Lower lobe of right lung (tissue), 2 donors: ENCODE data around the gene DIP2C. TPM values are rescaled to one million over a fixed set of nuclear protein-coding genes. Genes with fewer than 3 reads are reported as not detected.

Experiments used
- ATAC-seq, 2 donors: fragments of 200-7000 bp; cut with Tn5 transposase; one replicate each; pipeline ENCODE4 v1.9.1; 2020 to 2022; ENCODE audit warnings: mild to moderate bottlenecking in 2 of 2, moderate library complexity in 2 of 2
- DNase-seq: peaks from one replicate; pipeline ENCODE4 v3.0.0-alpha.2; 2020
- H3K27ac ChIP-seq: fragments of 200-600 bp; one replicate; pipeline ENCODE4 v1.8.0; 2022
- H3K27me3 ChIP-seq: fragments of 200-600 bp; one replicate; pipeline ENCODE4 v1.8.0; 2022; ENCODE audit warnings: low read depth
- H3K36me3 ChIP-seq: fragments of 200-600 bp; one replicate; pipeline ENCODE4 v1.8.0; 2022; ENCODE audit warnings: mild to moderate bottlenecking
- H3K4me1 ChIP-seq: fragments of 200-600 bp; one replicate; pipeline ENCODE4 v1.8.0; 2022
- H3K4me3 ChIP-seq: fragments of 200-600 bp; one replicate; pipeline ENCODE4 v1.8.0; 2022; ENCODE audit warnings: mild to moderate bottlenecking
- H3K9me3 ChIP-seq: fragments of 200-600 bp; one replicate; pipeline ENCODE4 v1.8.0; 2022
- intact Hi-C: fragments of 100-400 bp; cut with DNase I; formaldehyde crosslinking; loops from one replicate; pipeline ENCODE4 v1.11.0; 2022
- total RNA-seq: library from RNA; stranded (reverse); fragmentation: NEBNext Ultra II Directional; extraction: Animal tissue kit (Norgen Biotek cat#: 25700); gene quantifications from one replicate; pipeline ENCODE4 v1.2.1, GENCODE V29; 2021
- TF ChIP-seq, protein P1 (sequence below): fragments of 200-600 bp; IDR thresholded peaks from one replicate; pipeline ENCODE4 v1.8.0; 2022; ENCODE audit warnings: antibody characterized with exemption, mild to moderate bottlenecking
- donor health status: DM: no; HTN: yes; CAD: no; lungs with severe emphysema.

DIP2C gene
- total RNA-seq, 1 donor from 2014 or later, result 15.1 TPM

DNA sequence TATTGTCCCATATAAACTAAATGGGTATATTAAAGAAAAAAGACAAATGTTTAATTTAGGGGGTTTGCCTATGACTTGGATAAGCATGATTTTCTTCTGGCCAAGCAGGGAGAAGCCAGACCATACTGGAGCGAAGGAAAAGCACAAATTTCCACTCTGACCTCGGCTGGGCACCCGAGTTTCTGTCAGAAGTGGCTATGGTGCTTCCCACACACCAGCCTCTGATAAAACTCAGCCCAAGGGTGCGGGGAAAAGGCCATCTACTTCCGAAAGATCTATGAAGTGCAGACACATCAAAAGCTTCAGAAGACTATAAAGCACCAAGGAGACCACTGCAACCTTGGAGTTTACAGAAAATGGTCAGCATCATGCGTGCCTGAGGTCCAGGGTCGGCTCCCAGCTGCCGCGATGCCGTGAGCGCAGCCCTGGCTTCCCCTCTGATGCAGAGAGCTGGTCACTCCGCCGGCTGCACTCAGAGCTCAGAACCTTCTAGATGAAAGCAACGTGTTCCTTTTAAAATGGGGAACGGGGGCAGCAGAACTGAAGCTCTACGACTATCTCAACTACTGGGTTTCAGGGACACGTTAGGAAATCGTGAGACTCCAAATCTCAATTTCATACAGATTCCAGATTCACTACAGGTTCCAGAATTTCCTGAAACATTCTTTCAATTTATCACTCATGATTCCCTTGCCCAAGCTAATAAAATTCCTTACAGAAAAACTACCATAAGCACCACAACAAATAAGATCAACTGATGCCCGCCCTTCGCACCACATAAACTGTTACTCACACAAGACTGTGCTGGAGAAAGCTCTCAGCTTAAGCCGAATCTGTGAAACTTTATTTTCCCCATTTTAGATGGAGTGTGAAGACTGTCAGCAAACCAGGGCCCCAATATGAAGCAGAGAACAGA is 84.5 kb downstream of the DIP2C start:
- intact Hi-C loops, result no loop called here
- H3K4me3 ChIP-seq, result no peak overlapping the region
- no peaks in the 10 kb centered on the region for H3K9me3 ChIP-seq
- H3K27me3 ChIP-seq, result no peaks in the 10 kb centered on the region
- TF ChIP-seq, protein P1, sequence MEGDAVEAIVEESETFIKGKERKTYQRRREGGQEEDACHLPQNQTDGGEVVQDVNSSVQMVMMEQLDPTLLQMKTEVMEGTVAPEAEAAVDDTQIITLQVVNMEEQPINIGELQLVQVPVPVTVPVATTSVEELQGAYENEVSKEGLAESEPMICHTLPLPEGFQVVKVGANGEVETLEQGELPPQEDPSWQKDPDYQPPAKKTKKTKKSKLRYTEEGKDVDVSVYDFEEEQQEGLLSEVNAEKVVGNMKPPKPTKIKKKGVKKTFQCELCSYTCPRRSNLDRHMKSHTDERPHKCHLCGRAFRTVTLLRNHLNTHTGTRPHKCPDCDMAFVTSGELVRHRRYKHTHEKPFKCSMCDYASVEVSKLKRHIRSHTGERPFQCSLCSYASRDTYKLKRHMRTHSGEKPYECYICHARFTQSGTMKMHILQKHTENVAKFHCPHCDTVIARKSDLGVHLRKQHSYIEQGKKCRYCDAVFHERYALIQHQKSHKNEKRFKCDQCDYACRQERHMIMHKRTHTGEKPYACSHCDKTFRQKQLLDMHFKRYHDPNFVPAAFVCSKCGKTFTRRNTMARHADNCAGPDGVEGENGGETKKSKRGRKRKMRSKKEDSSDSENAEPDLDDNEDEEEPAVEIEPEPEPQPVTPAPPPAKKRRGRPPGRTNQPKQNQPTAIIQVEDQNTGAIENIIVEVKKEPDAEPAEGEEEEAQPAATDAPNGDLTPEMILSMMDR, result no peak
- no peak for ATAC-seq
- H3K36me3 ChIP-seq, result no peaks in the 10 kb centered on the region
- DNase-seq, result no peak
- H3K27ac ChIP-seq, result no peak overlapping the region
- H3K4me1 ChIP-seq, result peaks cover 18% of the 10 kb centered on the region

DNA sequence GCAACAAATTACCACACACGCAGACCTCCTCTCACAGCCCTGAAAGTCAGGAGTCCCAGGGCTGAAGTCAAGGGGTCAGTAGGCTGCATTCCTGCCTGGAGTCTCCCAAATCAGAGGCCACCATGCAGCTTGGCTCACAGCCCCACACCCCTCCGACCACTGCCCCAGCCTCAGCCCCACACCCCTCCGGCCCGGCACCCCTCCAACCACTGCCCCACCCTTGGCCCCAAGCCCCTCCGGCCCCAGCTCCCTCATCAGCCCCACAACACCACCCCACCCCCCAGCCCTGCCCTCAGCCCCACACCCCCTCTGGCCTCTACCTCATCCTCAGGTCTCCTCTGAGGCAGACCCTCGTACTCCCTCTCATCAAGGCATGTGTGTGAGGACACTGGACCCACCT is 85.7 kb downstream of the DIP2C start:
- intact Hi-C loops, result no loop called here
- H3K4me1 ChIP-seq, result peaks cover 21% of the 10 kb centered on the region
- no peaks in the 10 kb centered on the region for H3K36me3 ChIP-seq
- DNase-seq (no peak), ATAC-seq (no peak)
- no peak overlapping the region for H3K27ac ChIP-seq
- H3K4me3 ChIP-seq, result no peak overlapping the region
- no peaks in the 10 kb centered on the region for H3K9me3 ChIP-seq
- no peaks in the 10 kb centered on the region for H3K27me3 ChIP-seq
- TF ChIP-seq, protein P1, result no peak

- Histone ChIP-seq H3K4me3 (no peak overlapping the region), H3K9me3 (no peaks in the 10 kb centered on the region), H3K36me3 (no peaks in the 10 kb centered on the region), H3K27ac (no peak overlapping the region), H3K4me1 (peaks cover 23% of the 10 kb centered on the region), H3K27me3 (no peaks in the 10 kb centered on the region)
- TF ChIP-seq, protein P1, result no peak
- ATAC-seq, result no peak
- DNase-seq, result no peak
- intact Hi-C loops, result no loop called here
These were observed 87.0 kb downstream of the DIP2C start for GRCh38 chr10:602391-603005.

GRCh38 chr10:601660-601963 is 87.9 kb downstream of the DIP2C start:
- Histone ChIP-seq H3K27me3 (no peaks in the 10 kb centered on the region), H3K4me1 (peaks cover 23% of the 10 kb centered on the region), H3K27ac (peak overlapping the region; percentile 31), H3K4me3 (no peak overlapping the region), H3K36me3 (no peaks in the 10 kb centered on the region), H3K9me3 (no peaks in the 10 kb centered on the region)
- intact Hi-C loops, result no loop called here
- DNase-seq, result no peak
- no peak for ATAC-seq
- TF ChIP-seq, protein P1, result no peak

DNA sequence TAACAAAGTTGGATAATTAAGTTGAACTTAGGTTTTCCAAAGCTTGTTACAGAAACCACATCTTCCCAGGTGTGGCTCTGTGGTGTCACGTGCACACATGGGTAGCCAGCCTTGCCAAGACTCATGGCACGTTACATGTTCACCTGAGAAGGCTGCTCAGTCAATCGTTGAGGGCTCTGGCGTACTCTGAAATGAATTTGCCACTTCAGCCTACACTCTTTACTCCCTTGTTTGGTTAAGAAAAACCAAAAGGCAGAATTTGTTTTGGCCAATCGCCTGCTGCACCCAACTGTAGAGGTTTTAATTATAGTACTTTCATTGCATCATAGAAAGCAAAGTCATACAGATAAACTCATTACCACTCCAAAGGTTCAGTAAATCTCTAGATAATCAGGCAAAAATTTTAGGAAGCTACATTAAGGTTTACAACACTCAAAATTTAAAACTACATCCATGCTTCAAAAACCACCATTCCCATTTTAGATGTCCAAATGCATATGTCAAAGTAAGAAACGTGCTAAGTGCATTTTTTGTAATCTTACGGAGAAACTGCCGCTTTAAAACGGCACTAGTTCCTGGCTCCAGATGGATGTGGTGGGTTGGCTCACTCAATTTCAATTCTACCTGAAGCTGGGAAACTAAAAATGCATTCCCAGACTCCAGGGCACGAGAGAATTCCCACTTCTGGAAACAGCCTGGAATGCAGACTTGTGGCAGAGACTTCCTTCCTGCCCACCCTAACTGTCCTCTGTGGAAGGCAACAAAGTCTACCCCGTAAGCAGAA is 88.4 kb downstream of the DIP2C start:
- DNase-seq (peak; percentile 77), ATAC-seq (peak; percentile 88 to 96)
- peaks cover 23% of the 10 kb centered on the region for H3K4me1 ChIP-seq
- TF ChIP-seq, protein P1, result no peak
- intact Hi-C loops, result no loop called here
- no peaks in the 10 kb centered on the region for H3K27me3 ChIP-seq
- no peak overlapping the region for H3K4me3 ChIP-seq
- H3K9me3 ChIP-seq, result no peaks in the 10 kb centered on the region
- peak overlapping the region; percentile 53 for H3K27ac ChIP-seq
- no peaks in the 10 kb centered on the region for H3K36me3 ChIP-seq
